Right lobe of liver (tissue), 4 donors: ENCODE results near the gene GGCT.

Experiments
- CTCF ChIP-seq, 4 donors: fragments of 200-600 bp in 3 of 4; fragments of 450-650 bp in 1 of 4; IDR thresholded peaks; one replicate each; pipeline versions ENCODE4 v1.5.1 to v1.8.0; 2016 to 2022; ENCODE audit warnings: antibody characterized with exemption in 4 of 4, mild to moderate bottlenecking in 2 of 4
- POLR2A ChIP-seq: fragments of 450-650 bp; IDR thresholded peaks from one replicate; pipeline ENCODE4 v1.6.1; 2017; ENCODE audit warnings: antibody characterized with exemption, mild to moderate bottlenecking
- donor health status: DM: no; HTN: no; CAD: no.
- donor health status: DM: no; HTN: no; CAD: no.
- donor health status: DM: no; HTN: yes; CAD: no.

DNA sequence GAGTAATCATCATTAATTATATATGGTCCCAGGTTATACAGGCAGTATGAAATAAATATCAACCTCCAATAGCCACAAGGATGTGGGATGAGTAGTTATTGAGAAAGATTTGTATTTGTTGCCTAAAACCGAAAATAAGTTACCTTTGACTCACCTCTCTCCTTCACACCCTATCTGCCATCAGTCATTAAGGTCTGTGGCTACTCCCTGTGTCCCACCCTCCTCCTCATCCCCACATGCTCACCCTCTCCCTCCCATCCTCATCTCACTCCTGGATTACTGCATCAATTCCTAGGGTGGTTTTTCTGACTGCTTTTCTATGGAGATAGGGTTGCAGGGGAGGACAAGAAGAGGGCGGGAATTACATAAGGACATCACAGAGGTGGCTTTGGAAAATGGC, 9.1 kb upstream of the GGCT start:
- TF ChIP-seq POLR2A = no peak
- no peak for TF ChIP-seq CTCF (IDR thresholded peaks at IDR 0.05)
